ENCODE results near the gene PHOX2A.

The PHOX2A gene

GRCh38 chr11:72221386-72222075 is 22.4 kb downstream of the PHOX2A start:
- TF ChIP-seq CTCF (IDR thresholded peaks at IDR 0.05; ENCODE audit: borderline replicate concordance, insufficient read depth, low read depth, low read length): no peak

GRCh38 chr11:72220696-72221363 is 23.1 kb downstream of the PHOX2A start:
- TF ChIP-seq CTCF (IDR thresholded peaks at IDR 0.05; ENCODE audit: borderline replicate concordance, insufficient read depth, low read depth, low read length): no peak
- H3K4me3 ChIP-seq (ENCODE audit: low read depth, low read length): no peak overlapping the region

More at GRCh38 chr11:72221386-72222075, 22.4 kb downstream of the PHOX2A start:
- peak overlapping the region; percentile 7 for H3K4me3 ChIP-seq (ENCODE audit: low read depth, low read length)

- no peak overlapping the region for H3K4me3 ChIP-seq (ENCODE audit: low read depth, low read length)
Observed at GRCh38 chr11:72218251-72218745, 25.7 kb downstream of the PHOX2A start.

GRCh38 chr11:72217841-72218240 is 26.1 kb downstream of the PHOX2A start:
- TF ChIP-seq CTCF (IDR thresholded peaks at IDR 0.05; ENCODE audit: borderline replicate concordance, insufficient read depth, low read depth, low read length): no peak
- H3K4me3 ChIP-seq (ENCODE audit: low read depth, low read length): no peak overlapping the region

More at GRCh38 chr11:72218251-72218745, 25.7 kb downstream of the PHOX2A start:
- TF ChIP-seq CTCF (IDR thresholded peaks at IDR 0.05; ENCODE audit: borderline replicate concordance, insufficient read depth, low read depth, low read length): no peak

GRCh38 chr11:72216638-72217037 is 27.3 kb downstream of the PHOX2A start, which contains the start of gene FOLR2:
TSS of gene FOLR2 (plus strand) at chr11:72216794. CDS start at chr11:72218585, 1,791 bp downstream.
- no peak within 1 kb of the TSS for H3K4me3 ChIP-seq (ENCODE audit: low read depth, low read length)
- no peak for TF ChIP-seq CTCF (IDR thresholded peaks at IDR 0.05; ENCODE audit: borderline replicate concordance, insufficient read depth, low read depth, low read length)

GRCh38 chr11:72209101-72209500 is 34.9 kb downstream of the PHOX2A start:
- H3K4me3 ChIP-seq (ENCODE audit: low read depth, low read length): no peak overlapping the region
- TF ChIP-seq CTCF (IDR thresholded peaks at IDR 0.05; ENCODE audit: borderline replicate concordance, insufficient read depth, low read depth, low read length): no peak

Measured in GM12875 (cell line).